SIG-M5 (cell line): ENCODE results near the gene LRMDA.

Experiments used
- DNase-seq: peaks from one replicate; lab custom pipeline; 2025; lab: John Stamatoyannopoulos, UW

The LRMDA gene

DNA sequence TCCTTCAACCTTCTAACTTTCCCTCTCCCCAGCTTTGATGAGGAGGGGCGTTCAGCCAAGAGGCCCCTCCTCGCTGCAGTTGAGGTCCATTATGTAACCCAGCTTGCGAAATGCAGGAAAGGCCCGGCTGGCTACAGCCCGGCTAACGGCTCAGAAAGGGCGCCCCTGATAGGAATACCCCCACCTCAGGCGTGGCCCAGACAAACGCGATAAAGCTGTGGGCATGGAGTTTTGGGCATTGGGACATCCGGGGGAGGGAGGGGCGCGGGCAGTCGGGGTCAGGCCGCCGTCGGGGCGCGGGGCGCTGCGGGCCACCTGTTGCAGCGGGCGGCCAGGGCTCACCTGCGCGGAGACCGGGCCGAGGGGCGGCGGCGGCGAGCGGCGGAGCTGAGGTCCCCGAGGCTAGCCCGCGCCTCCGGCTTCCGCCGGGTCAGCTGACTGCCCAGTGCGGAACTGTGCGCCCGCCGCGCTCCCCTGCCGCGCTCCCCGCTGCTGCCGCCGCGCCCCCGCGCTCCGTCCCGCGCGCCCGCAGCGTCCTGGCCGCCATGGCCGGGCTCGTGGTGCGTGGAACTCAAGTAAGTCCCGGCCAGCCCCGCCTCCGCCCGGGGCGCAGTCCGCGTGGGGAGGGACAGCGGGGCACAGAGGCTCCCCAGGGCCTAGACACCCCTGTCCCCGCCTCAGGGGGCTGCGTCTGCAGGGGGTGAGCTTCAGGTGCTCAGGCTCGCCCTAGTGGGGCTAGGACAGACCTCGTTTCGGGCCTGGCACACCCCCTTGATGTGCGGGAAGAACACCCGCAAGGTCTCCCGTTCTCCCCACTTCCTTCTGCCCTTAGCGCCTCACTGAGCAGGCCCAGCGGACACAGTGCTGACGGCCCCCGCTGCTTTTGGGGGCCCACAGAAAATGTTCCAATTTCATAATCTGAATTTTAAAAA is at the start of gene LRMDA:
Gene LRMDA, plus strand, starts transcription at position 445 of the 932 bp plus-strand sequence.
- DNase-seq: peak; percentile 8

DNA sequence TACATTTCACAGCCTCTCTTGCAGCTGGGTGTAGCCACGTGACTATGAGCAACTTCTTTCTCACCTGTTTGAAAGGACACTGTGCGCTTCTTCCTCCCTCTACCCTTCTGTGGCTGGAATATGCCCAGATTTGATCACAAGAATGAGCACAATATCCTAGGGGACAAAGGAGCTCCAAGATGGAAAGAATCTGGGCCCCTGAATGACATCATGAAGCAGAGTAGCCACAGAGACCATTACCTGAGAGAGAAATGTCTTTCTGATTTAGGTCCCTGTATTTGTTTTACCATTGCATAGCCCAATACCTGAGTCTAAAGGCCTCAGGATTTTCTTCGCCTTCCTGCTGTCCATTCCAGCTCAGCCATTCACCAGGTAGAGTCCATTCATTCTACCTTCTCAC is 45.3 kb upstream of the LRMDA start:
- DNase-seq: no peak

DNA sequence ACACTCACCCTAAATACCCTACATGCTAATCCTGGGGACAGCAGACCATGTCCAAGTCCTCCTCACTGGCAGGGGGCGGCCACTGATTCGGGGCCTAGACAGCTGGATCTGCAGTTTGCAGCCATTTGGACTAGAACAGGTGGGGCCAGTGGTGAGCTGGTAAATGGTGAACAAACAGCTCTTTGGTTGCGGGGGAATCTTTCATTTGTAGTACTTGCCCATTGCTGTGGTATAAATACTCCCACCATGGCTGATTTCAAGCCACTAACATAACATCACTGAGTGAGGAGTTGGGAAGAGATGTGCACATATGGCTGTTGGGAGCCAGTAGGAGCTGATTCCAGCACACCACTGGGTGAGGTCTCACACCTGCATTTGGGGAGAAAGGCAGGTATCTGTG is 43.3 kb upstream of the LRMDA start:
- no peak for DNase-seq

DNA sequence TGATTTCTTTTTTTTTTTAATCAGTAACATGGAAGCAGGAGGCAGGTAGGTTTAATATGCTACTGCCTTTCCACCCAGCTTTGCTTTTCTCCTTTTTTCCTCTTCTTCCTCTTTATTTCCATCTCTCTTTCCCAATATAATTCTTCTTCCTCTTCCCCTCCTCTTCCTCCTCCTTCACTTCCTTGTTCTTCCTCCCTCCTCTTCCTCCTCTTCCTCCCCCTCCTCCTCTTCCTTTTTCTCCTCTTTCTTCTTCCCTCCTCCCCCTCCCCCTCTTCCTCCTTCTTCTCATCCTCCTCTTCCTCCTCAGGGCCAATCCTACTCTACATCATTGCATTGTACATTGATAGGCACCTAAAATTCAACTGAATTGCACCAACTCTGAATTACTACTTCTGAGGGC is 41.2 kb upstream of the LRMDA start:
- no peak for DNase-seq

DNA sequence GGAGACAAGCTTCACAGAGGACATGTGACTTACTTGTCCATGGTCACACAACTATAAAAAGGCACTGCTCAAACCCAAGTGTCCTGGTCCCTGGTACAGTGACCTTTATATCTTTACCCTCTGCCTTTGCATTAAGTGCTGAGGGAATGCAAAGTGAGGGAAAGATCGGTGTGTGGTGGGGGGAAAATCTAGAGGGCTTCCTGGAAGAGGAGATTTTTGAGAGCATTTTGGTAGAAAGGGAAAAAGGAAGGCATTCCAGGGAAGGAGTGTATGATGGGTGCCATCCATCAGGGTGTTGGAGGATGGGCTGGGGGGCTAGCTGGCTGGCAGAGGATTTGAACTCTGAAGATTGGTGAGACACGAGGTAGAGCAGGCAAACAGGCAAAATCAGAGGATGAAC is 39.2 kb upstream of the LRMDA start:
- no peak for DNase-seq

DNA sequence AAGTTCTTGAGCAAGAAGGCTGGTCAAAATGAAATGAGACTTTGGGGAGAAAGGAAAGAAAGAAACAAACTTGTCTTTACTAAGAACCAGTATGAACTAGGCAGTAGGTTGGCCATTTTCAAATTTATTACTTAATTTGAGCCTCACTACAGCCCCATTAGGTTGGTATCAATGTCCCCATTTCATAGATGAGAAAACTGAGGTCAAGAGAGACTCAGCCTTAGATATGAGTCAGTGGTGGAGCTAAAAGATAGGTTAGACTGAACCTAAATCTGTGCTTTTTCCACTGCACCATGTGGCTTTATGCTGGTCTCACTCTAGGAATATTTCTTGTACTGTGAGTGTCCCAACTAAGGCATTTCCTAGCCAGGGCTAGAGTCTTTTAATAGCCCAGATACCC is 38.7 kb upstream of the LRMDA start:
- DNase-seq: no peak

DNA sequence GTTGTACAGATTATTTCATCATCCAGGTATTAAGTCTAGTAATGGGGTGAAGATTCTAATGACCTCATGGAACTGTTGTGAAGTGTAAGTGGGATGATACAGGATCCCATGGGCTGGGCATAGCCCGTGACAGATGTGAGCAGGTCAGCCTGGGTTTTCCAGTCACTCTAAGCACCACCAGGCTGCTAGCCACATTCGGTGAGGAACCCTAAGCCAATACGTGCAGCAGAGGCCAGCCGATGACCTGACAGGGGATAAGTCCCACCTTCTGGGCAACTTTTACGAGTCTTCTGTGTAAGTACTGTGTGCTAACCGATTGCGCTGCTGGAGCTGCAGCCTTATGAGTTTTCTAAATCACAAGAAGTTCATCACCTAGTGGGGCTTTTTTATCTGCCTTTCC is 37.2 kb upstream of the LRMDA start:
- DNase-seq: no peak

DNA sequence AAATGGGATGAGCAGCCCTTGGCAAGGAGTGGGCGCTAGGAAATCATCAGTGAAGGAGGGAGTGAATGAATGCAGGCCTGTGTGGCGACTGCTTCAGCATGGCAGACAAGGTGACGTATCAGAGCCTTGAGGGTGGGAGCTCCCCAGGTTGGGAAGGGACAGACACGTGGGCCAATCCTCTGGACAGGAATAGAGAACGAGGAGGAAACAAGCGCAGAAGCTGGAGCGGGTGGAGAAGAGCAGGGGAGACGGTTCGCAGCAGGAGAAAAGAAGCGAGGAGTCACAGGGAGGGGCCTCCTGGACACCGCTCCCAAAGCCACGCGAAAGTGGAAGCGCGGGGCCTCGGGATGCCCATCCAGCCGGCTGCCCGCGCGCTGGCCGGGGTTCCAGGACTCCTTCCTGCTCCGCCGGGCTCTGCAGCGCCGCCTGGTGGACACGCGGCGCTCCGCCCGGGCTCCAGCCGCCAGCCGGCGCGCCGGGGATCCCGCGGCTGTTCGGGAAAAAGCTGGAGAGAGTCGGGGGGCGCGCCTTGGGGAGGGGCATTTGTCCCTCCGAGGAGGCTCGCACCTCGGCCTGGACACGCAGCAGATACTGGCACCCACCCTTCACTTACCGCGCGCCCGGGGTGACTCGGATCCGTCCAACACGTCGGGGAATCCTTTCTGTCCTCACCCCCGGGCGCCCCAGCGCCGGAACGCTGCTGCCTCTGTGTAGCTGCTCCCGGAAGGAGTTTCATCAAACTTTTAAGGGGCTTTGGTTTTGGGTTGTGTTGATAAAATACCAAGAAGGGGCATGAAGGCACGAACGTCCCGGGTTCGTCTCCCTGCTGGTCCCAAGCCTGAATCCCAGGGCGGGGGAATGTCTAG is 36.1 kb upstream of the LRMDA start:
- no peak for DNase-seq

DNA sequence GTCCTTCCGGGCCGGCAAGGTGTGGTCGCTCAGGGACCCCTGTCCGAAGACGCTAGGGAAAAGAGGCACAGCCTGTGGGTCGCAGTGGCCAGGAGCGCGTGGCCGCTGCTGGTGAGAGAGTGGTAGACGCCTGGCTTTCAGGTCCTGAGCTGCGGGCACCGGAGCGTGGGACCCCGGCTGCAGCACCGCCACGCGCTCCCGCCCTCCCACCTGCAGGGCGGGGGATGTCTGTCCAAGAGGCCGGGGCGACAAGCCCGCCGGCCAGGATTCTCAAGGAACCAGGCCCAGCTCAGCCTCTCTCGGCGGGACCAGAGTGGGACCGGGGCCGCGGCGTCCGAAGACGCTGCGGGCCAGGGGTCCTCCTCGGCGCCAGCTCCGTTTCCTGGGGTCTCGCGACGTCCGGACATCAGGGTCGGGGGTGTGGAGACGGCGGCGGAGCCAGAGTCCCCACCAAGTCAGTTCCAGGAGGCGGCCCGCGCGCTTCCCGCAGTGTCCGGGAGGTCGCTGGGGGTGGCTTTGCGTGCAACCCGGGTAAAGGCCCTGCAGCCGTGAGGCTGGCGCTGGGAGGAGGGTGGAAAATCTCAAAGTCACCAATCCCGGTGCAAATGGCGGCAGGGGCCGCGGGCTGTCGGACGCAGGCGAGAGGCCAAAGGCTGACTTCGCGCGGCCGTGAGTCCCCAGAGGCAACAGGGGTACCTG is 35.3 kb upstream of the LRMDA start:
- DNase-seq: no peak

DNA sequence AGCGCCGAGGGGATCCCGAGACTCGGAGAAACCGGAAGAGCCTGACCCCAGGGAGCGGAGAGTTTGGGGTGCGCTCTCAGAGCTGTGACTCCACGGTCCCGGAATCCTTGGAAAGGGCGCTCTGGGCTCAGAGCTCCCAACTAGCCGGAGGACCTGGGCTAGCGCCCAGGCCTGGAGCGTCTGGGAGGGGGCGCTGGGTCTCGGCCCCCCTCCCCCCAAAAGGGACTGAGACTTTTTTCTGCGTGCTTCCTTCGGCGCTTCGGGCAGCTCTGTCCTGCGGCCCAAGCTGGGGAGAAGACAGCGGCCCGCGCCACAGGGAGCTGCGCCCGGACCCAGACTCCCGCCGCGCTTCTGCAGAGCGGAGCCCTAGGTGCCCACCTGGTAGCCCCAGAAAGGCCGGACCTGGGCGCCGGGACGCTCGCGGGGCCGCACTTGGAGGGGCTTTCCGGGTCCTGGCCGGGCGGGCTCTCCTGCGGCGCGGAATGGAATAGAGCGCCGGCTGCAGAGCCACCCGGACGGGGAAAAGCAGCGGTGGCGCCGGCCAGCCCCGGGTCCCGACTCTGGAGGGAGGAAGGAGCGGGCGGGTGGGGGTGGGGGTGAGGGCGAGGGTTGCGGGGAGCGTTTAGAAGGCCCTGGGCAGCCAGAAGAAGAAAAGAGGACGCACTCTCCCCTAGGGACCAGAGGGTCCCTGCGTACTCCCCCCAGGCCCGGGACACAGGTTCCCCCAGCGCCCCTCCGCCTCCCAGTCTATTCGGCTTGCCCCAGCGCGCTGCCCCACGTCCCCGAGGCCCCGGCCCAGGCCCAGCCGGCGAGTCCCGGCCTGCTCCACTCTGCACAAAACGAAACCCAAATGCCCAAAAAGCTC is 34.6 kb upstream of the LRMDA start:
- DNase-seq: no peak

DNA sequence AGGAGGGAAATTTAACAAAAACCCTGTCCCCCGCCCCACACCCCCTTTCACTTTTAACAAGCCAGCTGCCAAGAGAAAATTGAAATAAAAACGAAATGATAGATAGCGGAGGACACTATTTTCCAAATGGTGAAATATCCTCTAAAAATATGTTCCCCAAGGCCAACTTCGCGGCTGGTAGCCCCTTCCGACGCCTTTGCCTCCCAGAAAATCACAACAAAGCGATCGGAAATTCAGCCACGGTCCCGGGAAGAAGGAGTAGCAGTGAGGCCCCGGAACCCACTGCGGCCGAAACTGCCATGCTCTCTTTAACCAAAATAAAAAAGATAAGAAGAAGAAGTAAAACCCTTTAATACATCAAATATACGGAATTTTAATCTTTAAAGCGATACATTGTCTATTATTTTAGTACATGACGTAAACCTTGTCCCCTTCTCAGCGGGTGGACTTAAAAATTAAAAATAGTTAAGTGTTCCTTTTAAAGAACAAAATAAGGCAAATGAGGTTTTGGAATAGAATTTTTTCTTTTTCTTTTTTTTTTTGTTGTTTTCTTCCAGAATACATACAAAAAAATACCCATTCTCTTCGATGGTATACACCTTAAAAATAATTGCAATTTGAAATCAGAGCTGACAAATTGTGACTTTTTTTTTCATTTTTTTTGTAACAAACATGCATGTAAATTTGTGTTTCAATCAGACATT is 33.8 kb upstream of the LRMDA start:
- DNase-seq: no peak

DNA sequence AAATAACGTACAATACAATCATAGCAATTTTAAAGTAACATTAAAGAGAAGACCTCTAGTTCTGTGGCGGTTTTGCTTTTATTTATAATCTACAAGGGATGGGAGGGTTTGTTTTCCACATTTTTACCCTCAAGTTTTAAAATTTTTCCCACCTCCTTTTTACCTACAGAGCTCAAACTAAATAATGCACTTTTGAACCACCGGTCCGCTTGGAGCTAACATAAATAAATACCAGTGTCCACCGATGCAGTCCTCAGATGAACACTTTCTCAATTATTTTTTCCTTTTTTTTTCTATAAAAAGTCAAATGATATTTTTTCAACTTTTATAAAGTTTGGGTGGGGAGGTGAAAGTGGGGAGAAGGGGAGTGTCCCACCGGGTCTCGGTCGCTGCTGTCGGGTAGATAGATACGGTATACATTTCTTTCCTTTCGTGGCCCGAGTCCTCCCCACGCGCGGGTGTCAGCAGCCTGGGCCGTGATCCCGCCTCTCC is 33.2 kb upstream of the LRMDA start:
- no peak for DNase-seq

DNA sequence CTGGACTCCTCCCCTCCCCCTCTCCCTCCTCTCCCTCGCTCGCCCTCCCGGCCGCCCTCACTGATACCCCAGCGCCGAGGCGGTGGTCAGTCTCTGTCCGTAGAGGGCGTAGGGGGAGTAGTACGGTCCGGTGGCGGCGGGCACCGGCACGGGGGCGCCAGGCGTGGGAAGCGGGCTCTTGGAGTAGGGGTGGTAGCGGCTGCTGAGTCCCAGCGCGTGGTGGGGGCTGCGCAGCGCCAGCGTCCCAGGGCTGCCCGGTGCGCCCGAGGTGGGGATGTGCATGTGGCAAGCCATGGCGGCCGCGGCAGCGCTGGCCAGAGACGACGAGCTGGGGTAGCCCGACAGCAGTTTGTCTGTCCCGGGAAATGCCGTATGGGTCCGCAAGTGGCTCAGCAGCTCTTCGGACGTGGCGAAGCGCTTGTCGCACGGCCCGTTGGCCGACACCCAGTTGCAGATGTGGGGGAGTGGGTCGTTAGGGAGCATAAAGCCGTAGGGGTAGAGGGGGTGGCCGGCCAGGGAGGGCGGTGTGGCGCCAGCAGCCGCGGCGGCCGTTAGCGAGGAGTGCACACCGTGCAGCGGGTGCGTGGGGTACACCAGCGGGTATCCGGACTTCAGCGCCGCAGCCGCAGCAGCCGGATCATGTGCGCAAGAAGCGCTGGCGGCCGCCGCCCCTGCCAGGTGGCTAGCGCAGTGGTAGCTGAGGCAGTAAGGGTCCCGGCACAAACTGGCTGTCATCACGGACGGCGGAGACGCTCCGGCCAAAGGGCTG is 32.5 kb upstream of the LRMDA start:
- no peak for DNase-seq

DNA sequence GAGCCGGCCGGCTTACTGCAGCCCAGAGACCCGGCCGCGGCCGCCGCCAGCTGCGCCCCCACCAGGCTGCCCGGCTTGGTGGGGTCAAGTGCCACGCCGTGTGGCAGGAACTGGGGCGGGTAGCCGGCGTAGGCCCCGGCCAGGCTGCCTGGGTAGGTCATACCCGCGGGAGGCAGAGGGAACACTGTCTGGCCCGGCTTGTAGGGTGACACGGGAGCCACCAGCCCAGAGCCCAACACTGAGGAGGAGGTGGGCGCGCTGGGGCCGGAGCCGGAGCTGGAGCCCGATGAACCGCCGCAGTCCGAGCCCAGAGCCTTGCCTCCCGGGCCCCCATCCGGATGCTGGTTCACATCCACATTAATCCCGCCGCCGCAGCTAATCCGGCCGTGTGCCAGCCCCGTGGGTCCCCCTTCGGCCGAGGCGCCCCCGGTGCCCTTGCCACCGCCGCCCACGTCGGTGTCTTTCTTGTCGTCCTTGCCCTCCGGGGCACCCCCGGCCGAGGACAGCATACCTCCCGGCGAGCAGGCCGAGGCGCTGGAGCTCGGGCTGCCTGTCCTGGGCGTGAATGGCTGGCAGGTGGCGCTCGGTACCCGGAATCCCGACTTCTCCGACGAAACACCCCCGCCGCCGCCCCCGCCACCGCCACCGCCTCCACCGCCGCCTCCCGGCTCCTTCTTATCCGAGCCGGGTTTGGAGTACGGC is 31.8 kb upstream of the LRMDA start:
- no peak for DNase-seq

DNA sequence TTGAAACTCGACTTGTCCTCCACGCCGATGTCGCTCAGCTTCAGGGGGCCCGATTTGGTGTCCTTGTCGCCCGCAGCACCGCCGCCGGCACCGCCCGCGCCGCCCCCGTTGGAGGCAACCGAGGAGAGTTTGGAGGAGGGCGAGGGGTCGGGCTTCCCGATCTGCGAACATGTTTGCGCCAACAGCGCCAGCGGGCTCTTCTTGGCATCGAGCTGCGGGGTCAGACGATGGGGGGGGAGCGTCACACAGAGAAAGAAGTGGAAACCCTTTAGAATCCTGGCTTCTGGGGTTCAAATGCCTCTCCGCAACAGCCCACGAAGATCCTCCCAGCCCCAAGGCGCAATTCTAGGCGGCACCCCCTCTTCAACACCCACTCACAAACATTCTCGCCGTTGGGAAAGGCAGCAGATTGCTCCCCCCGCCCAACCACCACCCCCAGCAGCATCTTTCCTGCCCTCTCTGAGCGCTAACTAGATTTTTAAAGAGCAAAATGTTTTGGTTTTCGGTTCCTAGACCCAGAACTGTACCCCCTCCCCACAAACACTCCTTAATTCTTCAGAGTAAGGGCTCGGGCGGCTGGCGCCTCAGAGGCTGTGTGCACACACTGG is 31.2 kb upstream of the LRMDA start:
- no peak for DNase-seq

DNA sequence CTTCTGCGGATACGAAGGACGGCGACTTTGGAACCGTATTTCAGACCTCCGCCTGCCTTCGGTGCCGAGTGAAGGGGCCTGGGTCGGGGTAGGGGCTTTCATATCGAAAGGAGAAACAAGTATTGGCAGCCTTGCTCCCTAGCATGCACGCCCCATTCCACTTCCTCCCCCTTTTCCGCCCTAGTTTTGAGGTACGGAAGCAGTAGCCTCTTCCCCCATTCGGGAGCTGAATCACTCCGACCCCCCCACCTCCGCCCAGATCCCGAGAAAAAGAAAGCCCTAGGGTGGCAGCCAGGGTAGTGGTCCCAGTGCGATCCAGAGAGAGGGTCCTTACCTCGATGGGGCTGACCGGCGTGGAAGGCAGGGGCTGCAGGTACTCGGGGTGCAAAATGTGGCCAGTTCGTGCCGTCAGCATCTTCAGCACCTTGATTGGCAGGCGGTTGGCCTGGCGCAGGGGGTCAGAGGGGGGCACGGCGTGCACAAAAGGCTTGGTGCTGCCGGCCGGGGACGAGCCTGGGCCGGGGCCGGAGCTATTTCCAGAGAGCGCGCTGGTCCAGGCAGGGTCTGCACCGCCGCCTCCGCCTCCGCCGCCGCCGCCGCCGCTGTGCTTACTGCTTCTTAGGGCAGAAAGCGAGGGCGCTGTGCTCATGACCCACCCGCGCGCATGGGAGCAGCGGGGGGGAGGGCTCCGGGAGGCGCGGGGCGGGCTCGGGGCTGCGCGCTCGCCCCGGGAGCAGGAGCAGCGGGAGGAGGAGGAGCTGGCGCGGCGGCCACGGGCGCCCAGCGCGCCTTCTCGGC is 30.5 kb upstream of the LRMDA start:
- no peak for DNase-seq

DNA sequence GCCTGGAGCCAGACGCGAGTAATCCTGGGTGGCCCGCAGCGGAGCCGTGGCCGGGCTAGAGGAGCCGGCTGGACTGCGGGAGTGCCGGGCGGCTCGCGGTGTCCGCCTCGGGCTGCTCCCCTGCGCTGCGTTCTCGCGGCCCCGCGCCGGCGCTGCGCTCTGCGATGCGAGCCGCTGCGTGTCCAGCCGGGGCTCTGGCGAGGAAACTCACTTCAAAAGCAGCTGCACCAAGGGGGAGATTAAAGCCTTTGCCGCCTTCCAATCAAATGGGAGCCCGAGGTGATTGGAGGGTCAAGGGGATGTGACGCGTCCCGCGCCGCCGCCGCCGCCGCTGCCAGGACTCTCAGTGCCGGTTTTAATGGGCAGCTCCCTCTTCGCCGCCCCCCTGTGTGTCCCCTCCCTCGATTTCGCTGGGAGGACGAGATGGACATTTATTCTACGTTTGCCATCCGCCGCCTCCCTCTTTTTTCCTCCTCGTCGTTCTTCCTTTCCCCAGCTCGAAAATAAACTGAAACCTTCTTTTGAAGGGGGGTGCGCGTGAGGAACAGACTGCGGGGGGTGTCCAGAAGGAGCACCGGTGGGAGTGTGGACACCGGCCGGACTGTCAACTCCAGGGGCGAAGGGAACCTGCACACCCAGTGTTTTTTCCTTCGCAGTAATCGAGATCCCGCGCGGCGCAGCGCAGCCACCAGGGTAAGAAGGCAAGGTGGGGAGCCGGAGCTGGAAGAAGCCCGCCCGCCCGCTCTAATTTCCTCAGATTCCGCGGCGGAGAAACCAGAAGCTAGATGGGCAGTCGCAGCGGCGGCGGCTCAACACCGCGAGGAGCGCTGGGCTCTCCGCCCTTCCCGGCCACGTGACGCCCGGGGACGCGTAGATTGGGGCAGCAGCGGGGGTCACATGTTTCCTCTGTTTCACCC is 29.6 kb upstream of the LRMDA start, which contains the start of gene ZNF503:
Gene ZNF503, minus strand, starts transcription at position 196 of the 917 bp plus-strand sequence. CDS start 345 bp downstream, outside the sequence.
- DNase-seq: peak; percentile 47
